GM19328 (cell line): ENCODE measurements around the gene SNTA1.
"Not testable (repeated sequence)": the region's sequence is repeated elsewhere in the genome, so short reads cannot be mapped to it uniquely, and the experiment has no call there.

Experiments
- ATAC-seq: cut with Tn5 transposase; IDR thresholded peaks from one replicate; pipeline ENCODE4 v1.9.1; 2021; ENCODE audit warnings: mild to moderate bottlenecking, moderate library complexity; ENCODE audit not compliant: unreplicated experiment

Gene SNTA1

GRCh38 chr20:33443512-33444239 lies at the start of gene SNTA1:
TSS of gene SNTA1 (minus strand) at chr20:33443763. CDS start at chr20:33443620, 143 bp downstream.
- ATAC-seq = peak; percentile 73

- ATAC-seq = no peak
Observed at GRCh38 chr20:33490934-33491656, 47.5 kb upstream of the SNTA1 start.

GRCh38 chr20:33490023-33490933 lies 46.7 kb upstream of the SNTA1 start, which contains the start of gene CBFA2T2:
TSS of gene CBFA2T2 (plus strand) at chr20:33490096. CDS start at chr20:33490268, 172 bp downstream.
- peak; percentile 48 for ATAC-seq

- peak; percentile 93 for ATAC-seq
Observed at GRCh38 chr20:33489495-33490022, 46.0 kb upstream of the SNTA1 start.

- not testable (repeated sequence) for ATAC-seq
Observed at GRCh38 chr20:33488661-33489494, 45.3 kb upstream of the SNTA1 start.

DNA sequence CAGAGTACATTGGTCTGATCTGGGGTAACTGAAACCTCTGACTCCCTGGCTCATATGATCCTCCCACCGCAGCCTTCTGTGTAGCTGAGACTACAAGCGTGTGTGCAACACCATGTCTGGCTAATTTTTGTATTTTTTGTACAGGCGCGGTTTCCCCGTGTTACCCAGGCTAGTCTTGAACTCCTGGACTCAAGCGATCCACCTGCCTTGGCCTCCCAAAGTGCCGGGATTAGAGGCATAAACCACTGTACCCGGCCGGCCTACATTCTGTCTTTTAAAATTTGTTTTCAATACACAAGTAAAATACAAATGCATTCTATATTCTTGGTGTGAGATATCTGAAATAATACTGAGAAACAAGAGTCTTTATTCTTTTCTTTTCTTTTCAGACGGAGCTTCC lies 44.6 kb upstream of the SNTA1 start:
- ATAC-seq = no peak

- not testable (repeated sequence) for ATAC-seq
Observed at GRCh38 chr20:33483186-33483585, 39.6 kb upstream of the SNTA1 start.

GRCh38 chr20:33482581-33482980 lies 39.0 kb upstream of the SNTA1 start:
- ATAC-seq = no peak

- ATAC-seq = no peak
Observed at GRCh38 chr20:33481431-33481941, 37.9 kb upstream of the SNTA1 start.

DNA sequence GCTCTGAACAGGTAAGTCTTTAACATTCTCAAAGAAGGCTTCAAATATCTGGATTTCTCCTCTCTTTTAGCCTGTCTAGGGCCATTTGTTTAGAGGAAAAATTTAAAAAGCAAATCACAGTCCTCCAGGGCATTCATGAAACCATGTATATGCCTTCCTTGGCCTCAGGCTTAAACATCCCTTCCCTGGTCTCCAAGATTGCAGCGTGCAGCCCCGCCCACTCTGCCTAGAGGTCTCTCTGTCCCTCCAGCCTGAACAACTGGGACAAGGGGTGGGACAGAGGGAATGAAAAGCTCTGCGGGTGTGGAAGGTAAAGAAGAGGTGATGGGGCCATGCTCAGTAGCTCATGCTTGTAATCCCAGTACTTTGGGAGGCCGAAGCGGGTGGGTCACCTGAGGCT lies 36.5 kb upstream of the SNTA1 start:
- ATAC-seq = no peak

DNA sequence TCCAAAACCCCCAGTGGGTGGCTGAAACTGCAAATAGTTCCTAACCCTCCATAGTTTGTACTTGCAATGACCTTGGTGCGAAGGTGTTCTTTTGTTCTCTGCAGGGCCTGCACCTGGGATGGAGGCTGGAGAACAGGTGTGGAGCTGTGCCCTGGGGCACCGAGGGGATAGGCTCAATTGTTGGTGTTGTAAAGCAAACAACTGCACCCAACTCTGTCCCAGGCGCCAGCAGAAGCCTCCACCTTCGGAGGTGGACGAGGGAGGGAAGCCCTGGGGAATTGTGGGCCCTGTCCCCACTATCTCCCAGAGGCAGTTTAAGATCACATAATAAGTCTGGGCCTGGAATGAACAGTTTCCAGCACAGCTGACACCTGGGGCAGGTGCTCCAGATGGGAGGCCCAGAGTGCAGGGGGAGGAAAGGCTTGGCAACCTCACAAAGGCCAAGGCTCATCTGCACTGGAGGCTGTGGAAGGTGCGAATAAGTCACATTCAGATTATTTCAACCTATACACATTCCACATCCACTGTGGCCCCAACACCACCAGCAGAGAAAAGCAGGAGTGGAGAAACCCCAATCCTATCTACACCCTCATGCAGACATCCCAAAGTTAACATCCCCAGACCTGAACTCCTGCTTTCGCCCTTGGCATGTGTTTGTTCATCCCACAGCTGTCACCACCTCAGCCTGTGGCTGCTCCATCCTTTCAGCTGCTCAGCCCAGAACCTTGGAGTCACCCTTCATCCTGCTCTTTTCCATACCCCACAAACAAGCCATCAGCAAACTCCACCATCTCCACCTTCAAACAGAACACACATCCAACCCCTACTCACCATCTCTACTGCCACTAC lies 34.0 kb upstream of the SNTA1 start:
- ATAC-seq = no peak

DNA sequence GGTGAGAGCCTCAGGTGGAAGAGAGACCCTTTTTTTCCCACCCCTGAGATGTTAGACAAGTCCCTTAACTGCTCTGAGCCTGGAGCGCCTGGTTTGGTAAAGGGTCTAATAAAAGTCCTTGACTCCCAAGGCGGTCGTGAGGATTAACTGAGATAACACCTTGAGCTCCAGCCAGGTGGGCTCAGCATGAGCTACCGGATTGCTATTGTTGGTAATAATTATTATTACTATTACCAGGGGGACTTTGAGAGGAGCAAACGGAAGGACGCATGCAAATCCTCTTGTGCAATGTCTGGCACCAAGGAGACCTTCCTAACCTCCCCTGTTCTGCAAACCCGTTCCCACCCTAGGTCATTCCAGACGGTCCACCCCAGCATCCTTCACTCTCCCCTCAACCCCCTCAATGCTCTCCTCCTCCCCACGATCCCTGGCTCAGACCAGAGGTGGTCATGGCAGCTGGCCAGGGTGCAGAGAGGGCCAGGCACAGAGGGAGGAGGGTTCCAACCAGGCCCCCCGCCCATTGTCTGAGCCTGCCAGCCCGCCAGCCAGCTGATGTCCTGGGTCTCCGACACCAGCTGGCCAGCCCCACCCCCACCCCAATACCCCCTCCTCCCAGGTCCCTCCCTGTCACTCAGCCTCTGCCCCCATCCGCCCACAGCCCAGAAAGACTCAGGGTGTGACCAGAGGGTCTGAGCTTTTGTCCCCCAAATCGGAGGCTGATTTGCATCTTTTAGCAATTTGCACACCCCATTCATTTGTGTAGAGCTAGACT lies 32.0 kb upstream of the SNTA1 start:
- no peak for ATAC-seq

DNA sequence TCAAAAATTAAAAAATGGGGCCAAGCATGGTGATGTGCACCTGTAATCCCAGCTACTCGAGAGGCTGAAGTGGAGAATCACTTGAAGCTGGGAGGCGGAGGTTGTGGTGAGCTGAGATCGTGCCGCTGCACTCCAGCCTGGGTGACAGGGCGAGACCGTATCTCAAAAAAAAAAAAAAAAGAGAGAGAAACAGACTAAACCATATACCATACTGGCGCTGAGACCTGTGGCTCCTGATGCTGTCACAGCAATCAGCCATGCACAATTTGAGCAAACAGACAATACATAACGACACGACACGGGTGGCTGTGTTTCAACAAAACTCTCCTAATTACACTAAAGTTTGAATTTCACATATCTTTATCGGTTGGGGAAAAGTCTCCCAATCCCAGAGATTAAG lies 31.4 kb upstream of the SNTA1 start:
- no peak for ATAC-seq

DNA sequence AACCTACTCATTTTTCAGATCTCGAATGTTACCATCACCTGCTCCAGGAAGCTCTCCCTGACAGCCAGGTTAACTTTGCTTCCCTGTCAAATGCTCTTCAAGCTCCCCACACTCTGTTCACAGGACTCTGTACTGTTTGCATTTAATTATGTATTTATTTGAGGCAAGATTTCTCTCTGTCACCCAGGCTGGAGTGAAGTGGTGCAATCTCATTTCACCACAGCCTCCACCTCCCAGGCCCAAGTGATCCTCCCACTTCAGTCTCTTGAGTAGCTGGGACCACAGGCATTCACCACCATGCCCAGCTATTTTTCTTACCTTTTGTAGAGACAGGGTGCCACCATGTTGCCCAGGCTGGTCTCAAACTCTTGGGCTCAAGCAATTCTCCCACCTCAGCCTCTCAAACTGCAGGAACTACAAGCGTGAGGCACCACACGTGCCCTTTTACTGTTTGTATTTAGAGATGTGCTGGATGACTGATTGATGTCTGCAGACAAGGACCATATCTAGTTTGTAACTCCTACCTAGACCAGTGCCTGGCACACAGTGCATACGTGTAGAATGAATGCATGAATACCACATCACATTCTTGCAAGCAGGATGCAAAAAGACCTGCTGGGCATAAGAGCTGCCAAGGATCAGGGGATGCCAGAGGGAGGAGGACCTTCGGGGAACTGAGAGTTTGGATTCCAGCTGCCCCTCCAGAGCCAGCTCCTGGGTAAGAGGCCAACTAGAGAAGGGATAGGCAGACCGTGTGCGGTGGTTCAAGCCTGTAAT lies 30.7 kb upstream of the SNTA1 start:
- ATAC-seq = no peak

DNA sequence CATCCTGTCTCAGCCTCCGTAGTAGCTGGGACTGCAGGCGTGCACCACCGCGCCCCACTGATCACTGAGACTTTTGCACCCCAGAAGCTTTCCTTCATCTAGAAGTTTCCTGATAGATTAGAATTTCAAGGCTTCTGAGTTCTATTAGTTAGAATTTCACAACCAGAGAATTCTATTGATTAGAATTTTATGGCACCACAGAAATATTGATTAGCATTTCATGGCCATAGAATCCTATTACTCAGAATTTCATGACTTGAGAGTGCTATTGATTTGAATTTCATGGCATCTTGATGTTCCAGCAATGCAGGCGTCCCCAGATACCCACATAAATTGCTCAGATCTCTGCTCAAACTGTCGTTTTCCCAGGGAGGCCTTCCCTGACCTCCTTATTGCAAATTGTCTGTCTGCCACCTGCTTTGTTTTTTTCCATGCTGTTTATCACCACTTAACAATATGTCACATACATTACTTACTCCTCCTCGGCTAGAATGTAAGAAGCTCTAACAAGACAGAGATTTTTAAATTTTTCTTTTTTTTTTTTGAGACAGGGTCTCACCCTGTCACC lies 29.4 kb upstream of the SNTA1 start:
- no peak for ATAC-seq

DNA sequence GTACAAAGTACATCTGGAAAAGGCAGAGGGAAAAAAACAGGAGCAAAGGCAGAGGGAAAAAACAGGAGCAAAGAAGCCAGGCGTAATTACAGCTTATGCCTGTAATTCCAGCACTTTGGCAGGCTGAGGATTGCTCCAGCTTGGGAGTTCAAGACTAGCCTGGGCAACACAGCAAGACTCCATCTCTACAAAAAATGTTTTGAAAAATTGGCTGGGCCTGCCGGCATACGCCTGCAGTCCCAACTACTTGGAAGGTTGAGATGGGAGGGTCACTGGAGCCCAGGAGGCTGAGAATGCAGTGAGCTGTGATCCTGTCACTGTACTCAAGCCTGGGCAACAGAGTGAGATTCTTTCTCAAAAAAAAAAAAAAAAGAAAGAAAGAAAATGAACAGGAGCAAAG lies 27.3 kb upstream of the SNTA1 start:
- no peak for ATAC-seq

GRCh38 chr20:33470457-33470856 lies 26.9 kb upstream of the SNTA1 start:
- no peak for ATAC-seq
